DND-41 (cell line): ENCODE measurements around the gene COL25A1.

Source experiments
- ATAC-seq: fragments of 200-7000 bp; cut with Tn5 transposase; 3 replicates; pipeline ENCODE4 v1.9.1; 2021; ENCODE audit warnings: low read depth; ENCODE audit not compliant: insufficient read depth
- DNase-seq: peaks from one replicate; pipeline ENCODE4 v3.0.0-alpha.2; 2020
- H2AFZ ChIP-seq: 2 replicates; pipeline ENCODE4 v1.6.0; 2012; ENCODE audit warnings: low read depth, low read length
- H3K27ac ChIP-seq: 2 replicates; pipeline ENCODE4 v1.5.1; 2012; ENCODE audit warnings: low read length, inconsistent platforms
- H3K27me3 ChIP-seq: fragments of 200-600 bp; sonication (generic); 2 replicates; pipeline ENCODE4 v1.6.0; 2012; ENCODE audit warnings: low read length, mild to moderate bottlenecking, inconsistent platforms; ENCODE audit not compliant: insufficient read depth, poor library complexity
- H3K36me3 ChIP-seq: 2 replicates; pipeline ENCODE4 v1.5.1; 2012; ENCODE audit warnings: low read length, inconsistent platforms; ENCODE audit not compliant: insufficient read depth
- H3K4me1 ChIP-seq: 2 replicates; pipeline ENCODE4 v1.5.1; 2012; ENCODE audit warnings: mild to moderate bottlenecking, low read length; ENCODE audit not compliant: insufficient read depth
- H3K4me2 ChIP-seq: 2 replicates; pipeline ENCODE4 v1.6.0; 2012; ENCODE audit warnings: mild to moderate bottlenecking, moderate library complexity, low read length, inconsistent platforms; ENCODE audit not compliant: insufficient read depth
- H3K4me3 ChIP-seq, 2 experiments: fragments of 200-600 bp in 1 of 2; shearing (Covaris generic) in 1 of 2; 2 replicates each; pipeline ENCODE4 v1.5.1; 2012 to 2016; ENCODE audit warnings: inconsistent platforms in 2 of 2, low read length in 2 of 2, mild to moderate bottlenecking in 2 of 2, low read depth in 1 of 2, moderate library complexity in 1 of 2
- H3K79me2 ChIP-seq: 2 replicates; pipeline ENCODE4 v1.6.0; 2012; ENCODE audit warnings: low read length, inconsistent platforms; ENCODE audit not compliant: insufficient read depth
- H3K9ac ChIP-seq: 2 replicates; pipeline ENCODE4 v1.6.0; 2012; ENCODE audit warnings: low read depth, mild to moderate bottlenecking, inconsistent platforms, low read length, moderate library complexity
- H3K9me3 ChIP-seq: 2 replicates; pipeline ENCODE4 v1.5.1; 2012; ENCODE audit warnings: low read length, moderate library complexity, mild to moderate bottlenecking, inconsistent platforms; ENCODE audit not compliant: insufficient read depth, severe bottlenecking
- H4K20me1 ChIP-seq: 2 replicates; pipeline ENCODE4 v1.6.0; 2012; ENCODE audit warnings: low read length; ENCODE audit not compliant: insufficient read depth
- EZH2 ChIP-seq: IDR thresholded peaks from 3 replicates; pipeline ENCODE4 v1.6.1; 2012; ENCODE audit warnings: borderline replicate concordance, low read depth, mild to moderate bottlenecking, moderate library complexity, low read length, inconsistent platforms; ENCODE audit not compliant: severe bottlenecking
- TF ChIP-seq, protein P1 (sequence below): IDR thresholded peaks from 2 replicates; pipeline ENCODE4 v1.5.1; 2012; ENCODE audit warnings: borderline replicate concordance, low read length, moderate library complexity, mild to moderate bottlenecking; ENCODE audit not compliant: poor library complexity, severe bottlenecking; ENCODE audit errors: extremely low read depth

COL25A1 gene

DNA sequence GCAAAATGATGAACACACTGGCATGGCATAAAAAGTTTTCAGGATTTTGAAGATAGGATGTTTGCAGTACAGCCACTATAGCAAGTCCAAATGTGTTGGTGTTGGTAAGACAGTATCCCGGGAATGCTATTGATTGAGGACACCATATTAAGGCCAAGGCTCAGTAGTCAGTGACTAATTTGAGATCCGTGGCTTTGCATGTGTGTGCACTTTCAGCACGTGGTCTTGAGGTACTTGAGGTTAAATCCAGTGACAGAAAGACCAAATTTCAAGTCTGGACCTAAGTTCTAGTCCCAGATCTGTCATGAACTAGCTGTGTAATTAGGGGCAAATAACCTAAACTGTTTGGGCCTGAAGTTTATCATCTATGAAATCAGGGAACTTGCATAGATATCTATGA lies 463.1 kb downstream of the COL25A1 start:
- H3K9ac ChIP-seq, result no peak overlapping the region
- H3K27me3 ChIP-seq, result no peaks in the 10 kb centered on the region
- H4K20me1 ChIP-seq, result no peaks in the 10 kb centered on the region
- ATAC-seq, result no peak
- TF ChIP-seq, protein P1, sequence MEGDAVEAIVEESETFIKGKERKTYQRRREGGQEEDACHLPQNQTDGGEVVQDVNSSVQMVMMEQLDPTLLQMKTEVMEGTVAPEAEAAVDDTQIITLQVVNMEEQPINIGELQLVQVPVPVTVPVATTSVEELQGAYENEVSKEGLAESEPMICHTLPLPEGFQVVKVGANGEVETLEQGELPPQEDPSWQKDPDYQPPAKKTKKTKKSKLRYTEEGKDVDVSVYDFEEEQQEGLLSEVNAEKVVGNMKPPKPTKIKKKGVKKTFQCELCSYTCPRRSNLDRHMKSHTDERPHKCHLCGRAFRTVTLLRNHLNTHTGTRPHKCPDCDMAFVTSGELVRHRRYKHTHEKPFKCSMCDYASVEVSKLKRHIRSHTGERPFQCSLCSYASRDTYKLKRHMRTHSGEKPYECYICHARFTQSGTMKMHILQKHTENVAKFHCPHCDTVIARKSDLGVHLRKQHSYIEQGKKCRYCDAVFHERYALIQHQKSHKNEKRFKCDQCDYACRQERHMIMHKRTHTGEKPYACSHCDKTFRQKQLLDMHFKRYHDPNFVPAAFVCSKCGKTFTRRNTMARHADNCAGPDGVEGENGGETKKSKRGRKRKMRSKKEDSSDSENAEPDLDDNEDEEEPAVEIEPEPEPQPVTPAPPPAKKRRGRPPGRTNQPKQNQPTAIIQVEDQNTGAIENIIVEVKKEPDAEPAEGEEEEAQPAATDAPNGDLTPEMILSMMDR, result no peak
- no peak for TF ChIP-seq EZH2
- no peak overlapping the region for H3K4me2 ChIP-seq
- H3K27ac ChIP-seq, result no peak overlapping the region
- H2AFZ ChIP-seq, result no peak overlapping the region
- no peaks in the 10 kb centered on the region for H3K79me2 ChIP-seq
- no peaks in the 10 kb centered on the region for H3K36me3 ChIP-seq
- H3K9me3 ChIP-seq, result no peaks in the 10 kb centered on the region
- DNase-seq, result no peak
- no peak overlapping the region for H3K4me3 ChIP-seq
- H3K4me1 ChIP-seq, result no peaks in the 10 kb centered on the region

DNA sequence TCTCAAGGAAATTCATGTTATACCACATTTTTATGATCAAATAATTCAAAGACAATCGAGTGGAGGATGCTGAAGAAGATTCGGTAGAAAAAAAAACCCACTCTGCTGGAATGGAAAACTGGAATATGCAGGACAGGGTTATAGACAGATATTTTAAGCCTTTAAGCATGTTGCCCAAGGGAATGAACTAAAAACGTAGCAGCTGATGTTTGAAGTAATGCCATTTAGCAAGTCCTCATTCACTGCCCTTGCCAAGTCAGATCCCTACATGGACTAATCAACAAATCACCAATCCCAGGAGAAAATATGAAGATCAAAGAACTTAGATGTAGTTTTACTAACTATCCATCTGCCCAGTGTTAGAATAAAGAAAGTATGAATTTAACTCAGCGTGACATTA lies 464.0 kb downstream of the COL25A1 start:
- no peak overlapping the region for H3K9ac ChIP-seq
- no peak for DNase-seq
- no peaks in the 10 kb centered on the region for H4K20me1 ChIP-seq
- no peaks in the 10 kb centered on the region for H3K4me1 ChIP-seq
- H3K27ac ChIP-seq, result no peak overlapping the region
- H3K4me3 ChIP-seq, result no peak overlapping the region
- H3K27me3 ChIP-seq, result no peaks in the 10 kb centered on the region
- ATAC-seq, result no peak
- TF ChIP-seq, protein P1, result no peak
- no peak for TF ChIP-seq EZH2
- no peak overlapping the region for H3K4me2 ChIP-seq
- H3K79me2 ChIP-seq, result no peaks in the 10 kb centered on the region
- no peaks in the 10 kb centered on the region for H3K36me3 ChIP-seq
- no peak overlapping the region for H2AFZ ChIP-seq
- no peaks in the 10 kb centered on the region for H3K9me3 ChIP-seq

DNA sequence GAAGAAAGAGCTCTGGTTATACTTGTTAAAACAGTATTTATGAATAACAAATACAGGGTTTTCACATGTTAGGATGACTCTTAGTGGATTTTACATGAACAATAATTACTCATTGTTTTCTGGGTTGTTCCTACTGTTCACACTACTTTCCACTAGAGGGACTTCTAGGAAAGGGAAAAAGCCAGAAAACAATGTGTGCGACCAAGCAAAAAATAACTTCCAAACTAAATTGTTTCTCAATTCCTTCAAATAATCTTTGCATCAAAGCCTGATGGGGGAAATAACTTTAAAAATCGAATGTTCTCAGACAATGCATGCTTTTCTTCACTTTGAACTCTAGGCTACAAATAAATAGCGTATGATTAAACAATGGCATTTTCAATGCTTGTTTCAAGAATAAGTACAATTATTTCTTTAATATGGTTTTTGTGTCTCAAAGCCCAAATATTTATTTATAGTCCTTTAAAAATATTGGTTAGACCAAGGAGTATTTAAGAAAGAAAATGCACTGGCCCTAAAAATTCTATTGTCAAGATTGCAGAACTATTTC lies 467.5 kb downstream of the COL25A1 start:
- no peaks in the 10 kb centered on the region for H4K20me1 ChIP-seq
- H3K27ac ChIP-seq, result no peak overlapping the region
- no peaks in the 10 kb centered on the region for H3K36me3 ChIP-seq
- DNase-seq (no peak), ATAC-seq (peak; percentile 77)
- no peaks in the 10 kb centered on the region for H3K27me3 ChIP-seq
- H3K79me2 ChIP-seq, result no peaks in the 10 kb centered on the region
- TF ChIP-seq EZH2, result no peak
- TF ChIP-seq, protein P1, result peak; percentile 84
- no peaks in the 10 kb centered on the region for H3K9me3 ChIP-seq
- no peak overlapping the region for H3K9ac ChIP-seq
- no peak overlapping the region for H2AFZ ChIP-seq
- H3K4me1 ChIP-seq, result no peaks in the 10 kb centered on the region
- H3K4me3 ChIP-seq, result no peak overlapping the region
- H3K4me2 ChIP-seq, result no peak overlapping the region

DNA sequence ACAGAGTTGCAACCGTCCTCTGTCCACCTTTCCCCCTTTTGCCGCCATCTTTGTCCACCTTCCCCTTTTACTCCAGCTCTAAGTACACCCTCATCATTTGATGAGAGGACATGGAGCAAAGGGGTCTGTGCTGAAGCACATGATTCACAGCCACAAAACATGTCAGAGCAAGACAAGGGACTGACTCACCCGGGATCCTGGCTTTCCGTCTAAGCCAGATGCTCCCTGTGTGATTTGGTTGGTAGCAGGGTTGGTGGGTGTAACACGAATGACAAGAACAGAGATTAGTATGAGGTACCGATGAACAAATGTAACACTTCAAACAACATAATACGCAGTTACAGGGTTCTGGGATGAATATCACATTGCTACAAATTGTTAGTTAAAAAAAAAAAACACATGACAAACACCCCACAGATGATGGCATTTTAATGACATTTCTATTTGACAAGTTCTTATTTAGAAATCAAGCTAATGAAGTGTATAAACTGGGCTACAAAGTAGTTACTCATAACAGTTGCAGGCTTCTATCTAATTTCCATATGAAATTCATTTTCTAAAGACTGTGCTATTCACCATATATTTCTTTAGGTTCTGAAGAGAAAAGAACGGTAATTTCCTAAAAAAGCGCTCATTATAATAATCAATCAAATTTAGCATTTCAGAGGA lies 468.2 kb downstream of the COL25A1 start:
- Histone ChIP-seq H3K4me2 (no peak overlapping the region), H2AFZ (no peak overlapping the region), H3K27me3 (no peaks in the 10 kb centered on the region), H3K36me3 (no peaks in the 10 kb centered on the region), H3K9me3 (no peaks in the 10 kb centered on the region), H4K20me1 (no peaks in the 10 kb centered on the region), H3K9ac (no peak overlapping the region), H3K4me1 (no peaks in the 10 kb centered on the region), H3K27ac (no peak overlapping the region), H3K79me2 (no peaks in the 10 kb centered on the region), H3K4me3 (no peak overlapping the region)
- no peak for TF ChIP-seq EZH2
- TF ChIP-seq, protein P1, result no peak
- no peak for DNase-seq
- no peak for ATAC-seq
